ENCODE measurements around the gene NMRK1. TPM values are rescaled to one million over a fixed set of nuclear protein-coding genes. Genes with fewer than 3 reads are reported as not detected.

NMRK1 gene
- total and polyA plus RNA-seq, 2 experiments from 2014 or later, result 6.2 to 15.8 TPM

GRCh38 chr9:75065510-75065909, 22.4 kb downstream of the NMRK1 start:
- DNase-seq (ENCODE audit: low spot score) (no peak), ATAC-seq (no peak)
- peaks cover 14% of the 10 kb centered on the region for H3K4me1 Mint-ChIP-seq
- Histone ChIP-seq H4K20me1 (replicated peaks; ENCODE audit: insufficient read depth) (no peaks in the 10 kb centered on the region), H3K9me2 (ENCODE audit: insufficient read depth) (no peaks in the 10 kb centered on the region), H3K36me3 (ENCODE audit: insufficient read depth) (no peaks in the 10 kb centered on the region), H3K4me3 (no peak overlapping the region), H3K4me2 (no peak overlapping the region), H3K79me2 (replicated peaks; ENCODE audit: insufficient read depth) (no peaks in the 10 kb centered on the region), H3K4me1 (ENCODE audit: insufficient read depth) (0 out of 2 replicates have a peak, but pooled peaks cover 5% of the 10 kb centered on the region), H2AFZ (no peak overlapping the region), H3K27me3 (ENCODE audit: insufficient read depth) (no peaks in the 10 kb centered on the region), H3K27ac (ENCODE audit: low read depth) (no peak overlapping the region), H3F3A (replicated peaks; ENCODE audit: low read depth) (no peaks in the 10 kb centered on the region)
- no peak for TF ChIP-seq ETS1 (IDR thresholded peaks at IDR 0.05)
- no peaks in the 10 kb centered on the region for H3K9me3 Mint-ChIP-seq
- H3K4me3 Mint-ChIP-seq, result no peak overlapping the region
- no peak overlapping the region for H3K27ac Mint-ChIP-seq
- no peaks in the 10 kb centered on the region for H3K36me3 Mint-ChIP-seq (ENCODE audit: low read depth)
- peaks cover 3% of the 10 kb centered on the region for H3K27me3 Mint-ChIP-seq (ENCODE audit: insufficient read depth, low read depth, poor library complexity)

GRCh38 chr9:75064307-75065025, 23.5 kb downstream of the NMRK1 start:
- no peak for DNase-seq (ENCODE audit: low spot score)
- Histone ChIP-seq H2AFZ (no peak overlapping the region), H3K79me2 (replicated peaks; ENCODE audit: insufficient read depth) (no peaks in the 10 kb centered on the region), H3K27me3 (ENCODE audit: insufficient read depth) (no peaks in the 10 kb centered on the region), H3F3A (replicated peaks; ENCODE audit: low read depth) (no peaks in the 10 kb centered on the region), H3K27ac (ENCODE audit: low read depth) (no peak overlapping the region), H3K36me3 (ENCODE audit: insufficient read depth) (no peaks in the 10 kb centered on the region), H3K4me3 (no peak overlapping the region), H3K9me2 (ENCODE audit: insufficient read depth) (no peaks in the 10 kb centered on the region), H3K4me1 (ENCODE audit: insufficient read depth) (0 out of 2 replicates have a peak, but pooled peaks cover 3% of the 10 kb centered on the region), H4K20me1 (replicated peaks; ENCODE audit: insufficient read depth) (no peaks in the 10 kb centered on the region), H3K4me2 (no peak overlapping the region)
- no peak for ATAC-seq
- peaks cover 1% of the 10 kb centered on the region for H3K27me3 Mint-ChIP-seq (ENCODE audit: insufficient read depth, low read depth, poor library complexity)
- H3K36me3 Mint-ChIP-seq (ENCODE audit: low read depth), result peaks cover 3% of the 10 kb centered on the region; the same call in 1 of the 3 replicates
- peaks cover 11% of the 10 kb centered on the region for H3K4me1 Mint-ChIP-seq
- 0 out of 3 replicates have a peak, but pooled peaks cover 4% of the 10 kb centered on the region for H3K9me3 Mint-ChIP-seq
- H3K4me3 Mint-ChIP-seq, result no peak overlapping the region
- H3K27ac Mint-ChIP-seq, result no peak overlapping the region
- no peak for TF ChIP-seq ZNF462 (CRISPR knock-in tag; IDR thresholded peaks at IDR 0.05)
- no peak for TF ChIP-seq CREB1 (CRISPR knock-in tag; IDR thresholded peaks at IDR 0.05; ENCODE audit: low read depth)
- no peak for TF ChIP-seq POLR2AphosphoS5 (IDR thresholded peaks at IDR 0.05; ENCODE audit: low read depth)
- TF ChIP-seq CTCF (conservative IDR thresholded peaks at IDR 0.05; ENCODE audit: low read depth in 2 of 2), result no peak
- TF ChIP-seq EZH2phosphoT487 (IDR thresholded peaks at IDR 0.05; ENCODE audit: unreplicated experiment), result no peak
- no peak for TF ChIP-seq STAT1 (IDR thresholded peaks at IDR 0.05; ENCODE audit: unreplicated experiment)
- TF ChIP-seq NANOG (IDR thresholded peaks at IDR 0.05; ENCODE audit: borderline replicate concordance), result no peak
